Trophoblast cell (in vitro differentiated cells and primary cell): ENCODE results near the gene OARD1.
A peak's percentile ranks its signal among the peaks of the same experiment; 100 is the strongest.

Source experiments
- DNase-seq, 2 donors: peaks; one replicate each; pipeline ENCODE4 v3.0.0-alpha.2; 2016
- H2AFZ ChIP-seq: 2 replicates; pipeline ENCODE4 v1.6.1; 2013; ENCODE audit warnings: low read length, moderate library complexity, mild to moderate bottlenecking; ENCODE audit not compliant: insufficient read depth, poor library complexity
- H2AK5ac ChIP-seq: 2 replicates; pipeline ENCODE4 v1.6.1; 2013; ENCODE audit warnings: mild to moderate bottlenecking, low read length
- H2BK120ac ChIP-seq: 2 replicates; pipeline ENCODE4 v1.6.1; 2013; ENCODE audit warnings: low read length, mild to moderate bottlenecking, moderate library complexity; ENCODE audit not compliant: insufficient read depth, poor library complexity
- H2BK12ac ChIP-seq: 2 replicates; pipeline ENCODE4 v1.6.1; 2013; ENCODE audit warnings: mild to moderate bottlenecking, low read length, moderate library complexity
- H2BK5ac ChIP-seq: 2 replicates; pipeline ENCODE4 v1.6.1; 2013; ENCODE audit warnings: low read length, low read depth, moderate library complexity, mild to moderate bottlenecking; ENCODE audit not compliant: poor library complexity
- H3K14ac ChIP-seq: 2 replicates; pipeline ENCODE4 v1.6.1; 2013; ENCODE audit warnings: mild to moderate bottlenecking, low read length
- H3K18ac ChIP-seq: 2 replicates; pipeline ENCODE4 v1.6.1; 2013; ENCODE audit warnings: mild to moderate bottlenecking, low read length
- H3K23ac ChIP-seq: 2 replicates; pipeline ENCODE4 v1.6.1; 2013; ENCODE audit warnings: low read length
- H3K27ac ChIP-seq: 2 replicates; pipeline ENCODE4 v1.5.1; 2013; ENCODE audit warnings: low read depth, mild to moderate bottlenecking, inconsistent platforms, low read length, moderate library complexity
- H3K27me3 ChIP-seq: 2 replicates; pipeline ENCODE4 v1.6.1; 2013; ENCODE audit warnings: inconsistent platforms, mild to moderate bottlenecking, low read length, moderate library complexity; ENCODE audit not compliant: insufficient read depth
- H3K36me3 ChIP-seq, 2 experiments: 1 replicate in 1 of 2; 2 replicates in 1 of 2; pipeline ENCODE4 v1.6.1; 2013; ENCODE audit warnings: low read length in 2 of 2, mild to moderate bottlenecking in 2 of 2, moderate library complexity in 1 of 2; ENCODE audit not compliant: insufficient read depth in 2 of 2, control insufficient read depth in 1 of 2
- H3K4ac ChIP-seq: 2 replicates; pipeline ENCODE4 v1.6.1; 2013; ENCODE audit warnings: low read depth, mild to moderate bottlenecking, low read length, moderate library complexity
- H3K4me1 ChIP-seq, 2 experiments: 1 replicate in 1 of 2; 2 replicates in 1 of 2; pipeline ENCODE4 v1.6.1; 2013; ENCODE audit warnings: low read length in 2 of 2, mild to moderate bottlenecking in 2 of 2, moderate library complexity in 1 of 2; ENCODE audit not compliant: insufficient read depth in 2 of 2, control insufficient read depth in 1 of 2
- H3K4me2 ChIP-seq: 2 replicates; pipeline ENCODE4 v1.6.1; 2013; ENCODE audit warnings: inconsistent platforms, mild to moderate bottlenecking, low read length, moderate library complexity
- H3K4me3 ChIP-seq: 2 replicates; pipeline ENCODE4 v1.5.1; 2013; ENCODE audit warnings: mild to moderate bottlenecking, low read depth, low read length, inconsistent platforms
- H3K79me1 ChIP-seq: one replicate; pipeline ENCODE4 v1.6.1; 2013; ENCODE audit warnings: low read length
- H3K79me2 ChIP-seq: 2 replicates; pipeline ENCODE4 v1.6.1; 2013; ENCODE audit warnings: low read length, mild to moderate bottlenecking; ENCODE audit not compliant: control insufficient read depth, insufficient read depth, poor library complexity
- H3K9ac ChIP-seq: 2 replicates; pipeline ENCODE4 v1.6.1; 2013; ENCODE audit warnings: mild to moderate bottlenecking, low read length
- H3K9me3 ChIP-seq: 2 replicates; pipeline ENCODE4 v1.6.1; 2013; ENCODE audit warnings: low read depth, mild to moderate bottlenecking, control low read depth, inconsistent platforms, low read length; ENCODE audit not compliant: insufficient read depth
- H4K12ac ChIP-seq: 2 replicates; pipeline ENCODE4 v1.6.1; 2013; ENCODE audit warnings: low read depth, mild to moderate bottlenecking, low read length, moderate library complexity
- H4K8ac ChIP-seq: 2 replicates; pipeline ENCODE4 v1.6.1; 2013; ENCODE audit warnings: low read depth, mild to moderate bottlenecking, low read length, moderate library complexity
- H4K91ac ChIP-seq: one replicate; pipeline ENCODE4 v1.6.1; 2013; ENCODE audit warnings: low read depth, mild to moderate bottlenecking, low read length, moderate library complexity
- WGBS: extraction: QIAGEN DNeasy Blood & Tissue Kit; methylation state at CpG from one replicate; pipeline ENCODE4 v1.1.7; 2013; ENCODE audit warnings: missing lambda C conversion rate; ENCODE audit not compliant: insufficient read length, insufficient coverage; ENCODE audit errors: extremely low coverage; 5-methylcytosine and 5-hydroxymethylcytosine counted together

The OARD1 gene

GRCh38 chr6:41053041-41053440, 19.1 kb downstream of the OARD1 start, which contains the start of gene APOBEC2:
Gene APOBEC2 (plus strand): TSS chr6:41053202. CDS start chr6:41053348, 146 bp downstream.
- Histone ChIP-seq H3K23ac (no peak within 1 kb of the TSS), H3K4me2 (no peak within 1 kb of the TSS), H3K4me3 (no peak within 1 kb of the TSS), H2AFZ (no peak within 1 kb of the TSS), H3K18ac (no peak within 1 kb of the TSS), H2BK120ac (no peak within 1 kb of the TSS), H2BK5ac (no peak within 1 kb of the TSS), H3K79me2 (no peaks in the 10 kb centered on the region), H3K14ac (no peak within 1 kb of the TSS), H3K36me3 (no peaks in the 10 kb centered on the region), H3K4me1 (peaks cover 22 to 29% of the 10 kb centered on the region in 2 experiments), H4K12ac (no peak within 1 kb of the TSS), H4K91ac (no peak within 1 kb of the TSS), H3K4ac (no peak within 1 kb of the TSS), H4K8ac (no peak within 1 kb of the TSS), H3K9ac (no peak within 1 kb of the TSS), H3K9me3 (no peaks in the 10 kb centered on the region), H3K79me1 (peaks cover 14% of the 10 kb centered on the region), H2BK12ac (peak within 1 kb of the TSS; percentile 64), H2AK5ac (no peak within 1 kb of the TSS), H3K27me3 (no peaks in the 10 kb centered on the region), H3K27ac (no peak within 1 kb of the TSS)
- WGBS: no CpG with 5 or more reads among the region's 5 CpGs
- no peak for DNase-seq

DNA sequence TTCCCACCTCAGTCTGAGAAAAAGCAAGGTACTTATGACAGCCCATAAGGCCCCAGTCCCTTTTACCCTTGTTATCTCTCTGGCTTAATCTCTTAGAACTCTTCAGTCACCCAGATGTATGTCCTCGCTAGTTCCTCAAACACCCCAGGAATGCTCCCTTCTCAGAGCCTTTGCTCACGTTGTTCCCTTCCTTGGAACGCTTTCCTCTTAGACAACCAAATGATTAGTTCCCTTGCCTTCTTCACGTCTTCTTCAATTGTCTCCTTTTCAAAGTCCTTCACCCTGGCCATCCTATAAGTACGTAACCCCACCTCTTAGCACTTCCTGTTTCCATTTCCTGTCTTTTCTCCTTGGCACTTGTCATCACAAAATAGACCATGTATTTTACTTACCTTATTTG, 20.3 kb downstream of the OARD1 start:
- H2BK5ac ChIP-seq: no peak overlapping the region
- H3K18ac ChIP-seq: no peak overlapping the region
- WGBS: no CpG with 5 or more reads among the region's 5 CpGs
- H3K4me1 ChIP-seq: peaks cover 22 to 29% of the 10 kb centered on the region in 2 experiments
- H4K12ac ChIP-seq: no peak overlapping the region
- H3K27ac ChIP-seq: no peak overlapping the region
- H3K79me2 ChIP-seq: no peaks in the 10 kb centered on the region
- no peak overlapping the region for H3K4ac ChIP-seq
- no peaks in the 10 kb centered on the region for H3K9me3 ChIP-seq
- H2BK12ac ChIP-seq: no peak overlapping the region
- no peak overlapping the region for H3K4me2 ChIP-seq
- H3K23ac ChIP-seq: no peak overlapping the region
- no peak for DNase-seq
- H4K91ac ChIP-seq: no peak overlapping the region
- H3K27me3 ChIP-seq: no peaks in the 10 kb centered on the region
- no peak overlapping the region for H2BK120ac ChIP-seq
- H3K79me1 ChIP-seq: peaks cover 14% of the 10 kb centered on the region
- H4K8ac ChIP-seq: no peak overlapping the region
- no peak overlapping the region for H3K9ac ChIP-seq
- H3K36me3 ChIP-seq: no peaks in the 10 kb centered on the region
- H2AFZ ChIP-seq: no peak overlapping the region
- H2AK5ac ChIP-seq: no peak overlapping the region
- no peak overlapping the region for H3K4me3 ChIP-seq
- no peak overlapping the region for H3K14ac ChIP-seq

DNA sequence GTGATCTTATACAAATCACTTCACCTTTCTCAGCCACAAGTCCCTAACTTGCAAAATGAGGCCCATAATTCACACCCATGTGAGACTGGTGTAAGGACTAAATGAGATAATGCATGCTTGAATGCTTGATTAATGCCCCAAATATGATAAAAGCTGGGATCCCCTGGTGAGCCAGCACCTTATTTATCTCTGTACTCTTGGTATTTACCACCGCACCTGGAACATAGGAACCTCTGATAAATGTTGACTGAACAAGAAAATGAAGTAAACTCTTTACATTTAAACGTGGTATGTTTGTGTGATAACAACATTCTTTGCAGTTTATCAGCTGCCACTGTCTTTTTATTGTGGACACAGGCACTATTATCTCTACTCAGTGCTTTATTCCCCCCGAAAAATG, 21.6 kb downstream of the OARD1 start:
- Histone ChIP-seq H3K4me2 (no peak overlapping the region), H2BK120ac (no peak overlapping the region), H2AK5ac (no peak overlapping the region), H3K23ac (no peak overlapping the region), H3K79me1 (peaks cover 14% of the 10 kb centered on the region), H4K12ac (no peak overlapping the region), H2AFZ (no peak overlapping the region), H3K4me1 (peaks cover 22 to 29% of the 10 kb centered on the region in 2 experiments), H2BK5ac (no peak overlapping the region), H4K91ac (no peak overlapping the region), H3K14ac (no peak overlapping the region), H4K8ac (no peak overlapping the region), H3K79me2 (no peaks in the 10 kb centered on the region), H3K4me3 (no peak overlapping the region), H3K36me3 (no peaks in the 10 kb centered on the region), H3K18ac (no peak overlapping the region), H3K4ac (no peak overlapping the region), H3K9me3 (no peaks in the 10 kb centered on the region), H2BK12ac (no peak overlapping the region), H3K27me3 (no peaks in the 10 kb centered on the region), H3K9ac (no peak overlapping the region), H3K27ac (no peak overlapping the region)
- peak; percentile 40 to 77 for DNase-seq
- no CpG with 5 or more reads among the region's 3 CpGs for WGBS

DNA sequence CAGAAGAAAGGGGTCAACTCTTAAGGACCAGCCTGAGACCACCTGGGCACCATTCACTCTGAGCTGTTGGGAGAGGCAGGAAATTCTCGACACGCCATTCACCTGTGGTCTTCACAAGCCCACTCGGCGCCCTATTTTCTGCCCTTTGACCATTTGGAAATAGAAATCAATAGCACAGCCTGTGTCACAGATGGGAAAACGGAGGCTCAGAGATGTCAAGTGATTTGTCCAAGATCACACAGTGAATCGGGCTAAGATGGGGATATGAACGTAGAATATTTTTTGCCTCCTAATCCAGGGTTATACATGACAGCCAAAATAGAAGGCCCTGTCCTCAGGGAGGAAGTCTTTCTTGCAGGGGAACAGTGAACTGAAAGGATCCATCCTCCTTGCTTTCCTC, 22.2 kb downstream of the OARD1 start:
- Histone ChIP-seq H3K79me1 (peaks cover 14% of the 10 kb centered on the region), H2AFZ (no peak overlapping the region), H3K9me3 (no peaks in the 10 kb centered on the region), H4K12ac (no peak overlapping the region), H3K27ac (peak overlapping the region; percentile 40), H3K4me3 (no peak overlapping the region), H3K79me2 (no peaks in the 10 kb centered on the region), H3K23ac (no peak overlapping the region), H3K4me2 (no peak overlapping the region), H3K36me3 (no peaks in the 10 kb centered on the region), H3K4ac (no peak overlapping the region), H4K91ac (peak overlapping the region; percentile 60), H4K8ac (no peak overlapping the region), H2BK12ac (peak overlapping the region; percentile 46), H2BK120ac (peak overlapping the region; percentile 46), H2BK5ac (no peak overlapping the region), H3K9ac (no peak overlapping the region), H3K27me3 (no peaks in the 10 kb centered on the region), H3K14ac (no peak overlapping the region), H3K4me1 (peaks cover 22 to 29% of the 10 kb centered on the region in 2 experiments), H3K18ac (no peak overlapping the region), H2AK5ac (no peak overlapping the region)
- no CpG with 5 or more reads among the region's 7 CpGs for WGBS
- no peak for DNase-seq
